Measurements from ENCODE around the gene COL24A1.

Gene COL24A1

DNA sequence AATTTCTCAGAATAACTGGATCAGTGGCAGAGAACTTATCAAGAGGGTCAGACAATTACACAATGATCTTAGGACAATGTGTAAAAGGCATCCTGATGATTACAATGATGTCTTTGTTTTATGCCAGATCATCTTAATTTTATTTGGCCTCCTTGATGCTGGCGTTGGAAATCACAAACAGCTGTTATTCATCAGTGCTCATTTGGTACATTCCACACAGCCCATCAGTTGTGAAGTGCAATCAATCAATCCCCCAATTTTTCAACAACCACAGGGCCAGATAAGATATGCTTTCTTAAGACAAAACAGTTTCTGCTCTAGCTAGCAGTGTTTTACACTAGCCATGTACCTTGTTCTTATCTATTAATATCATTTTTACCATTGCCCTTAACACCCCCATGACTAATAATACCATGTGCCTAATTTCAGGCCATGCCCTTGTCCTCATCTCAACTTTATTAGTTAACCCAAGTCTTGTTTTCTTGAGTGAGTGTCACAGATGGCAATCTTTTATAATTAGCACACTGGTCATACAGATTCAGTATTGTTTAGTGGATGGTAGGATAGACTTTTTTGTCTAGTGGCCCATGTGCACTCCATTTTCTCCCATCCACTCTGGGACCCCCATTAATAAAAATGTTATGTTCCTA is 40.8 kb upstream of the COL24A1 start:
- no peak for DNase-seq
- TF ChIP-seq, protein P1, sequence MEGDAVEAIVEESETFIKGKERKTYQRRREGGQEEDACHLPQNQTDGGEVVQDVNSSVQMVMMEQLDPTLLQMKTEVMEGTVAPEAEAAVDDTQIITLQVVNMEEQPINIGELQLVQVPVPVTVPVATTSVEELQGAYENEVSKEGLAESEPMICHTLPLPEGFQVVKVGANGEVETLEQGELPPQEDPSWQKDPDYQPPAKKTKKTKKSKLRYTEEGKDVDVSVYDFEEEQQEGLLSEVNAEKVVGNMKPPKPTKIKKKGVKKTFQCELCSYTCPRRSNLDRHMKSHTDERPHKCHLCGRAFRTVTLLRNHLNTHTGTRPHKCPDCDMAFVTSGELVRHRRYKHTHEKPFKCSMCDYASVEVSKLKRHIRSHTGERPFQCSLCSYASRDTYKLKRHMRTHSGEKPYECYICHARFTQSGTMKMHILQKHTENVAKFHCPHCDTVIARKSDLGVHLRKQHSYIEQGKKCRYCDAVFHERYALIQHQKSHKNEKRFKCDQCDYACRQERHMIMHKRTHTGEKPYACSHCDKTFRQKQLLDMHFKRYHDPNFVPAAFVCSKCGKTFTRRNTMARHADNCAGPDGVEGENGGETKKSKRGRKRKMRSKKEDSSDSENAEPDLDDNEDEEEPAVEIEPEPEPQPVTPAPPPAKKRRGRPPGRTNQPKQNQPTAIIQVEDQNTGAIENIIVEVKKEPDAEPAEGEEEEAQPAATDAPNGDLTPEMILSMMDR (IDR thresholded peaks at IDR 0.05; ENCODE audit: low read depth, low read length) = no peak
- no peaks in the 10 kb centered on the region for H3K27me3 ChIP-seq (ENCODE audit: insufficient read depth, low read depth, severe bottlenecking)
- H3K4me3 ChIP-seq (ENCODE audit: low read depth, low read length) = no peak overlapping the region
- H3K27ac ChIP-seq = no peak overlapping the region
- no peaks in the 10 kb centered on the region for H3K36me3 ChIP-seq
- H3K9me3 ChIP-seq (ENCODE audit: severe bottlenecking) = no peaks in the 10 kb centered on the region

DNA sequence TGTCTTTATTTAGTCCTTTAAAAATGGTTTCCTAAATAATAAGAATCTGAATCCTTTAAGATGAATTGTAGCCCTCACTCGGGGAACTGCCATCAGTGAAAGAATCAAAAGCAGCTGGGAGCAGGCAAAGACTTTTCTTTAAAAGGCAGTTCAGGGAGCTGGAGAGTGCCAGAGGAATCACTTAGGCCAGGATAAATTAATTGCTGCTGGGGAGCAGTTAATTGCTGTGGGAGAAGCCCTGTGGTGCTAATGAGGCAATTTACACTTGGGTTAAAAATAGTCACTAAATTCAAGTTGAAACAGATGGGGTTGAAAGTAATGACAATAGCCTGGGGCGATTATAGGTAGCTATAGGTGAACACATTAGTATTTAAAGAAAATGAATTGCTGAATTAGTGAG is 38.7 kb upstream of the COL24A1 start:
- H3K36me3 ChIP-seq = no peaks in the 10 kb centered on the region
- DNase-seq = no peak
- H3K27ac ChIP-seq = no peak overlapping the region
- TF ChIP-seq, protein P1 (IDR thresholded peaks at IDR 0.05; ENCODE audit: low read depth, low read length) = no peak
- no peaks in the 10 kb centered on the region for H3K27me3 ChIP-seq (ENCODE audit: insufficient read depth, low read depth, severe bottlenecking)
- no peak overlapping the region for H3K4me3 ChIP-seq (ENCODE audit: low read depth, low read length)
- H3K9me3 ChIP-seq (ENCODE audit: severe bottlenecking) = no peaks in the 10 kb centered on the region

DNA sequence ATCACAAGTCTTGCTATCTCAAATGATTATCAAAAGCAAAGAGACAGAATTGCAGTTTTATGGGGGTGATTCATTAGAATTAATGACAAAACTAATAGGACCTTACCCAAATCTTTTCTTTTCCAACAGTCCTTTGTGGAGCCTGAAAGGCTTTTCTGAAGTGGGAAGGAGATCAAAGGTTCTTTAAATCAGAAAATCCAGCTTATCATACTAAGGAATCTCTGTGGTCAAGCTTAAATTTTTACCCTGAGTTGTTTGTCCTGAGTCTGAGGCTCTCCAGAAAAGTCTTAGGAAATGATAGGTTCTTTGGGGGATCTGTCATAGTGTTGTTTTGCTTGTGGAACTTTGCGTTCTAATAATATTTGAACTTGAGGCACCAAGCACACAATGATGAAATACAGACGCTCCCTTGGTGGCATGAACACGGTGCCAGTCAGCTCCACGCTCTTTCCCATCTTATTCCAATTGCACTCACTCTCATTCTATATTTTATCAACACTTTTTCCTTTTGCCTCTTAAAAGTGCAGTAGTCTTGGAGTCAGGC is 38.0 kb upstream of the COL24A1 start:
- DNase-seq = no peak
- Histone ChIP-seq H3K9me3 (ENCODE audit: severe bottlenecking) (no peaks in the 10 kb centered on the region), H3K27me3 (ENCODE audit: insufficient read depth, low read depth, severe bottlenecking) (no peaks in the 10 kb centered on the region), H3K36me3 (no peaks in the 10 kb centered on the region), H3K27ac (no peak overlapping the region), H3K4me3 (ENCODE audit: low read depth, low read length) (no peak overlapping the region)
- TF ChIP-seq, protein P1 (IDR thresholded peaks at IDR 0.05; ENCODE audit: low read depth, low read length) = no peak

DNA sequence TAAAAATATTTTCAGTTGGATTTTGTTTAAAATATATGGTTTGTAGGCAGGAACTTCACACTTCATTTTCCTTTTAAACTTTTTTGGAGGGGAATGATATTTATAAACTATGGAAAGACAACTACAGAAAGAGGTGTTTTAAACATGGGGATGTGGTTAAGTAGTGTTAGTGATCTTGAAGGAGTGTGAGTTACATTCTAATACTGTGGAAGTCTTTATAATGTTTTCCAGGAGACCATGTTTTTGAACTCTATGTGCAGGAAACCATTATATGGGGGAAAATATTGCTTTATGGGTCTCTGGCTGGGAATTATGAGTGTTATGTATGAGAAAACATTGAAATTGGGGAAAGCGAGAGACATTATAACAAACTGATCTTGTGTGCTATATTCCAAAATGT is 35.8 kb upstream of the COL24A1 start:
- no peak for DNase-seq

DNA sequence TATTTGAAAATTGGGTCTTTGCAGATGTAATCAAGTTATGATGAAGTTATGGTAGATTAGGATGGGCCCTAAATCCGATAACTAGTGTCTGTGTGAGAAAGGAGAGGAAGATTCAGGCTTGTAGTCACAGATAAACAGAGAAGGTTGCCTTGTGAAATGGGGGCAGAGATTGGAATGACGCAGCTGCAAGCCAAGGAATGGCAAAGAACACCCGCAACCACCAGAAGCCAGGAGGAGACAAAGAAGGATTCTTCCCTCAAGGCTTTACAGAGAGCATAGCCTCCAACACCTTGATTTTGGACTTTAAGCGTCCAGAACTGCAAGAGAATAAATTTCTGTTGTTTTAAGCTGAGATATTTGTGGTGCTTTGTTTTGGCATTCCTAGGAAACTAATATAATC is 35.4 kb upstream of the COL24A1 start:
- Histone ChIP-seq H3K4me3 (ENCODE audit: low read depth, low read length) (no peak overlapping the region), H3K27ac (no peak overlapping the region), H3K27me3 (ENCODE audit: insufficient read depth, low read depth, severe bottlenecking) (no peaks in the 10 kb centered on the region), H3K9me3 (ENCODE audit: severe bottlenecking) (no peaks in the 10 kb centered on the region), H3K36me3 (no peaks in the 10 kb centered on the region)
- no peak for DNase-seq
- TF ChIP-seq, protein P1 (IDR thresholded peaks at IDR 0.05; ENCODE audit: low read depth, low read length) = no peak

More for the DNA sequence above, 35.8 kb upstream of the COL24A1 start:
- TF ChIP-seq, protein P1 (IDR thresholded peaks at IDR 0.05; ENCODE audit: low read depth, low read length) = no peak
- no peaks in the 10 kb centered on the region for H3K27me3 ChIP-seq (ENCODE audit: insufficient read depth, low read depth, severe bottlenecking)
- no peaks in the 10 kb centered on the region for H3K9me3 ChIP-seq (ENCODE audit: severe bottlenecking)
- H3K36me3 ChIP-seq = no peaks in the 10 kb centered on the region
- H3K4me3 ChIP-seq (ENCODE audit: low read depth, low read length) = no peak overlapping the region
- no peak overlapping the region for H3K27ac ChIP-seq

DNA sequence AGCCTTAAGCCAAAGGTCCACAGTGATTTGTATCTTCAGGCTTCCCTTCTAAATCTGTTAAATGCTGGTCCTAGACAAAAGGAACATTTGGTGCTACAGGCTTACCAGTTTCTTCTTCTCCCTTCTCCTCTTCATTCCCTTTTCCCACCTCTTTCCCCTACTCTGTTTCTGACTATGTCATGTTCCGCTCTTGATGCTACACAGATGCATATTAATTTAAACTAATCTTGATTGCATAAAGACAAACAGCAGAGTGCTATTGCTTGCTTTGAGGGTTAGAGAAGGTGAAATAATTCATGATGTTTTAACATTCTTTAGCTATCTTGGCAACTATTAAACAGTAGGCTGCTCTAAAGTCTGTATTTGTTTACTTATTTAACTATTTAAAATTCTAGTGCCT is 34.3 kb upstream of the COL24A1 start:
- no peak for DNase-seq
- Histone ChIP-seq H3K9me3 (ENCODE audit: severe bottlenecking) (no peaks in the 10 kb centered on the region), H3K27me3 (ENCODE audit: insufficient read depth, low read depth, severe bottlenecking) (no peaks in the 10 kb centered on the region), H3K36me3 (no peaks in the 10 kb centered on the region), H3K27ac (no peak overlapping the region), H3K4me3 (ENCODE audit: low read depth, low read length) (no peak overlapping the region)
- TF ChIP-seq, protein P1 (IDR thresholded peaks at IDR 0.05; ENCODE audit: low read depth, low read length) = no peak

Measured in WERI-Rb-1 (cell line).